ENCODE results near the gene GRIA2. TPM values are rescaled to one million over a fixed set of nuclear protein-coding genes. Genes with fewer than 3 reads are reported as not detected.

Gene GRIA2
- total RNA-seq, 1 donor from 2014 or later: 4.4 TPM

GRCh38 chr4:157300701-157301100 lies 80.2 kb downstream of the GRIA2 start:
- no peak overlapping the region for H3K4me3 Mint-ChIP-seq
- peaks cover 28% of the 10 kb centered on the region for H3K27me3 Mint-ChIP-seq (ENCODE audit: low read depth)

GRCh38 chr4:157303471-157303960 lies 83.0 kb downstream of the GRIA2 start:
- no peak for TF ChIP-seq CTCF (IDR thresholded peaks at IDR 0.05; ENCODE audit: unreplicated experiment)
- no peaks in the 10 kb centered on the region for H3K4me1 Mint-ChIP-seq
- H3K27ac Mint-ChIP-seq: no peak overlapping the region

More at GRCh38 chr4:157300701-157301100, 80.2 kb downstream of the GRIA2 start:
- DNase-seq (ENCODE audit: low spot score in 2 of 2, unreplicated experiment in 2 of 2): no peak
- Mint-ChIP-seq H3K36me3 (no peaks in the 10 kb centered on the region), H3K4me1 (no peaks in the 10 kb centered on the region), H3K9me3 (no peaks in the 10 kb centered on the region), H3K27ac (no peak overlapping the region)
- no peak for TF ChIP-seq CTCF (IDR thresholded peaks at IDR 0.05; ENCODE audit: unreplicated experiment)

GRCh38 chr4:157304769-157305168 lies 84.2 kb downstream of the GRIA2 start:
- no peak for DNase-seq (ENCODE audit: low spot score in 2 of 2, unreplicated experiment in 2 of 2)
- H3K27me3 Mint-ChIP-seq (ENCODE audit: low read depth): peaks cover 23% of the 10 kb centered on the region
- no peak for TF ChIP-seq CTCF (IDR thresholded peaks at IDR 0.05; ENCODE audit: unreplicated experiment)
- no peaks in the 10 kb centered on the region for H3K4me1 Mint-ChIP-seq
- no peaks in the 10 kb centered on the region for H3K9me3 Mint-ChIP-seq
- no peak overlapping the region for H3K4me3 Mint-ChIP-seq
- H3K27ac Mint-ChIP-seq: no peak overlapping the region
- H3K36me3 Mint-ChIP-seq: no peaks in the 10 kb centered on the region

More at GRCh38 chr4:157303471-157303960, 83.0 kb downstream of the GRIA2 start:
- Mint-ChIP-seq H3K4me3 (no peak overlapping the region), H3K9me3 (no peaks in the 10 kb centered on the region), H3K27me3 (ENCODE audit: low read depth) (peaks cover 28% of the 10 kb centered on the region), H3K36me3 (no peaks in the 10 kb centered on the region)
- no peak for DNase-seq (ENCODE audit: low spot score in 2 of 2, unreplicated experiment in 2 of 2)

- H3K4me3 Mint-ChIP-seq: no peak overlapping the region
- H3K36me3 Mint-ChIP-seq: no peaks in the 10 kb centered on the region
- no peak overlapping the region for H3K27ac Mint-ChIP-seq
- TF ChIP-seq CTCF (IDR thresholded peaks at IDR 0.05; ENCODE audit: unreplicated experiment): no peak
- peaks cover 11% of the 10 kb centered on the region for H3K27me3 Mint-ChIP-seq (ENCODE audit: low read depth)
- DNase-seq (ENCODE audit: low spot score in 2 of 2, unreplicated experiment in 2 of 2): no peak
- no peaks in the 10 kb centered on the region for H3K9me3 Mint-ChIP-seq
- H3K4me1 Mint-ChIP-seq: no peaks in the 10 kb centered on the region
These were observed 92.2 kb downstream of the GRIA2 start for GRCh38 chr4:157312702-157313101.

- H3K9me3 Mint-ChIP-seq: no peaks in the 10 kb centered on the region
- DNase-seq (ENCODE audit: low spot score in 2 of 2, unreplicated experiment in 2 of 2): no peak
- no peaks in the 10 kb centered on the region for H3K36me3 Mint-ChIP-seq
- H3K4me1 Mint-ChIP-seq: no peaks in the 10 kb centered on the region
- H3K27ac Mint-ChIP-seq: no peak overlapping the region
- peaks cover 18% of the 10 kb centered on the region for H3K27me3 Mint-ChIP-seq (ENCODE audit: low read depth)
- H3K4me3 Mint-ChIP-seq: no peak overlapping the region
- TF ChIP-seq CTCF (IDR thresholded peaks at IDR 0.05; ENCODE audit: unreplicated experiment): no peak
These were observed 94.4 kb downstream of the GRIA2 start for GRCh38 chr4:157314906-157315305.

GRCh38 chr4:157315968-157316367 lies 95.4 kb downstream of the GRIA2 start:
- TF ChIP-seq CTCF (IDR thresholded peaks at IDR 0.05; ENCODE audit: unreplicated experiment): no peak
- Mint-ChIP-seq H3K27me3 (ENCODE audit: low read depth) (peaks cover 18% of the 10 kb centered on the region), H3K9me3 (no peaks in the 10 kb centered on the region), H3K27ac (no peak overlapping the region), H3K36me3 (no peaks in the 10 kb centered on the region), H3K4me1 (no peaks in the 10 kb centered on the region), H3K4me3 (no peak overlapping the region)
- no peak for DNase-seq (ENCODE audit: low spot score in 2 of 2, unreplicated experiment in 2 of 2)

Measured in mesothelial cell of epicardium (in vitro differentiated cells).